Caco-2 (cell line): ENCODE data around the gene ANO10. TPM values are rescaled to one million over a fixed set of nuclear protein-coding genes. Genes with fewer than 3 reads are reported as not detected.

Source experiments
- BruUV-seq: library from RNA; stranded (reverse); fragments of 400-500 nt; replicated peaks from 2 replicates; lab custom pipeline; 2021; lab: Mats Ljungman, UMichigan
- CTCF ChIA-PET: fragments of 300-600 bp; sonication (Branson Sonifier 250); formaldehyde crosslinking; loops from one replicate; lab custom pipeline; 2022; ENCODE audit warnings: antibody characterized with exemption; lab: Charles Lee
- POLR2A ChIA-PET: fragments of 300-600 bp; sonication (Branson Sonifier 250); formaldehyde crosslinking; loops from one replicate; lab custom pipeline; 2022; ENCODE audit warnings: antibody characterized with exemption; lab: Charles Lee
- DNase-seq, 2 experiments: peaks; one replicate each; pipeline versions ENCODE4 v3.0.0 to v3.0.0-alpha.2; 2020 to 2022
- H3K27me3 ChIP-seq: replicated peaks from 2 replicates; pipeline ENCODE4 v1.6.0; 2011; ENCODE audit warnings: low read length; ENCODE audit not compliant: control insufficient read depth, insufficient read depth
- H3K36me3 ChIP-seq: 2 replicates; pipeline ENCODE4 v1.5.1; 2011; ENCODE audit warnings: low read length; ENCODE audit not compliant: control insufficient read depth, insufficient read depth
- H3K4me1 ChIP-seq: fragments of 250-450 bp; sonication (Bioruptor Pico); 2 replicates; pipeline ENCODE4 v1.5.1; 2020; ENCODE audit warnings: mild to moderate bottlenecking
- H3K4me3 ChIP-seq: 2 replicates; pipeline ENCODE4 v1.5.1; 2011; ENCODE audit warnings: low read depth, mild to moderate bottlenecking, control low read depth, low read length
- H3K9me3 ChIP-seq: fragments of 250-450 bp; sonication (Bioruptor Pico); 2 replicates; pipeline ENCODE4 v1.5.1; 2020; ENCODE audit warnings: mild to moderate bottlenecking, moderate library complexity
- H3K27ac Mint-ChIP-seq: one replicate; pipeline ENCODE4 v1.8.0; 2022; ENCODE audit warnings: mixed read lengths; ENCODE audit not compliant: unreplicated experiment
- H3K27me3 Mint-ChIP-seq: one replicate; pipeline ENCODE4 v1.8.0; 2022; ENCODE audit warnings: mixed read lengths; ENCODE audit not compliant: insufficient read depth, unreplicated experiment
- H3K36me3 Mint-ChIP-seq: one replicate; pipeline ENCODE4 v1.8.0; 2022; ENCODE audit warnings: mild to moderate bottlenecking, mixed read lengths; ENCODE audit not compliant: insufficient read depth, unreplicated experiment
- H3K4me1 Mint-ChIP-seq: one replicate; pipeline ENCODE4 v1.8.0; 2022; ENCODE audit warnings: low read depth, mixed read lengths; ENCODE audit not compliant: unreplicated experiment
- H3K4me3 Mint-ChIP-seq: one replicate; pipeline ENCODE4 v1.8.0; 2022; ENCODE audit warnings: mild to moderate bottlenecking, moderate library complexity, mixed read lengths; ENCODE audit not compliant: unreplicated experiment
- H3K9me3 Mint-ChIP-seq: one replicate; pipeline ENCODE4 v1.8.0; 2022; ENCODE audit warnings: mixed read lengths; ENCODE audit not compliant: unreplicated experiment
- CTCF ChIP-seq, 2 experiments: fragments of 200-600 bp in 1 of 2; IDR thresholded peaks; 1 replicate in 1 of 2; 2 replicates in 1 of 2; pipeline versions ENCODE4 v1.5.1 to v1.8.0; 2011 to 2022; ENCODE audit warnings: antibody characterized with exemption in 1 of 2, control low read depth in 1 of 2, inconsistent platforms in 1 of 2, low read depth in 1 of 2, low read length in 1 of 2, mild to moderate bottlenecking in 1 of 2, moderate library complexity in 1 of 2; ENCODE audit not compliant: insufficient read depth in 1 of 2, severe bottlenecking in 1 of 2, unreplicated experiment in 1 of 2
- intact Hi-C: fragments of 100-400 bp; cut with micrococcal nuclease; formaldehyde crosslinking; loops from one replicate; pipeline ENCODE4 v1.10.0; 2022; ENCODE audit not compliant: unreplicated experiment
- total RNA-seq: library from RNA; stranded (reverse); gene quantifications from 2 replicates; pipeline ENCODE4 v1.2.3, GENCODE V29; 2022

Gene ANO10
- total RNA-seq, 1 experiment from 2014 or later, result 24.1 TPM

- Histone ChIP-seq H3K9me3 (no peaks in the 10 kb centered on the region), H3K36me3 (no peaks in the 10 kb centered on the region), H3K4me3 (no peak overlapping the region), H3K27me3 (no peaks in the 10 kb centered on the region), H3K4me1 (peaks cover 5% of the 10 kb centered on the region; the same call in 1 of the 2 replicates)
- no peaks in the 10 kb centered on the region for H3K27me3 Mint-ChIP-seq
- DNase-seq, result no peak
- no peak overlapping the region for H3K27ac Mint-ChIP-seq
- H3K4me3 Mint-ChIP-seq, result no peak overlapping the region
- TF ChIP-seq CTCF (IDR thresholded peaks at IDR 0.05; ENCODE audit: insufficient read depth in 1 of 2, low read depth in 1 of 2, low read length in 1 of 2, severe bottlenecking in 1 of 2, unreplicated experiment in 1 of 2), result no peak
- POLR2A ChIA-PET, result no interaction called here
- intact Hi-C loops, result no loop called here
- peaks cover 13% of the 10 kb centered on the region for H3K36me3 Mint-ChIP-seq
- BruUV-seq, result no TSS peak
- peaks cover 10% of the 10 kb centered on the region for H3K4me1 Mint-ChIP-seq
- no peaks in the 10 kb centered on the region for H3K9me3 Mint-ChIP-seq
- CTCF ChIA-PET, result no interaction called here
Measured at GRCh38 chr3:43328653-43329052, 293.2 kb downstream of the ANO10 start.

- POLR2A ChIA-PET, result interaction anchor here (0.6 kb wide), 1 partner anchor 25 kb away, joined by 3 read pairs; no protein-coding TSS in a partner anchor
- intact Hi-C loops, result no loop called here
- BruUV-seq, result no TSS peak
Measured at GRCh38 chr3:43327582-43327979, 294.2 kb downstream of the ANO10 start.

GRCh38 chr3:43326891-43327581, 294.8 kb downstream of the ANO10 start:
- POLR2A ChIA-PET, result no interaction called here
- no TSS peak for BruUV-seq
- H3K4me3 Mint-ChIP-seq, result no peak overlapping the region

More at GRCh38 chr3:43327582-43327979, 294.2 kb downstream of the ANO10 start:
- Mint-ChIP-seq H3K36me3 (peaks cover 7% of the 10 kb centered on the region), H3K4me3 (no peak overlapping the region), H3K9me3 (no peaks in the 10 kb centered on the region), H3K27me3 (no peaks in the 10 kb centered on the region), H3K4me1 (peaks cover 10% of the 10 kb centered on the region), H3K27ac (no peak overlapping the region)
- Histone ChIP-seq H3K27me3 (no peaks in the 10 kb centered on the region), H3K36me3 (no peaks in the 10 kb centered on the region), H3K4me1 (peaks cover 5% of the 10 kb centered on the region; the same call in 1 of the 2 replicates), H3K9me3 (no peaks in the 10 kb centered on the region), H3K4me3 (no peak overlapping the region)
- CTCF ChIA-PET, result no interaction called here
- TF ChIP-seq CTCF (IDR thresholded peaks at IDR 0.05; ENCODE audit: insufficient read depth in 1 of 2, low read depth in 1 of 2, low read length in 1 of 2, severe bottlenecking in 1 of 2, unreplicated experiment in 1 of 2), result no peak
- no peak for DNase-seq

More at GRCh38 chr3:43326891-43327581, 294.8 kb downstream of the ANO10 start:
- H3K27me3 Mint-ChIP-seq, result no peaks in the 10 kb centered on the region
- H3K9me3 ChIP-seq, result no peaks in the 10 kb centered on the region
- CTCF ChIA-PET, result no interaction called here
- H3K36me3 ChIP-seq, result no peaks in the 10 kb centered on the region
- H3K27me3 ChIP-seq, result no peaks in the 10 kb centered on the region
- H3K4me1 Mint-ChIP-seq, result peaks cover 10% of the 10 kb centered on the region
- H3K4me3 ChIP-seq, result no peak overlapping the region
- H3K27ac Mint-ChIP-seq, result no peak overlapping the region
- peaks cover 5% of the 10 kb centered on the region; the same call in 1 of the 2 replicates for H3K4me1 ChIP-seq
- intact Hi-C loops, result no loop called here
- DNase-seq, result no peak
- peaks cover 5% of the 10 kb centered on the region for H3K36me3 Mint-ChIP-seq
- no peak for TF ChIP-seq CTCF (IDR thresholded peaks at IDR 0.05; ENCODE audit: insufficient read depth in 1 of 2, low read depth in 1 of 2, low read length in 1 of 2, severe bottlenecking in 1 of 2, unreplicated experiment in 1 of 2)
- H3K9me3 Mint-ChIP-seq, result no peaks in the 10 kb centered on the region
